Epithelial cell of esophagus (primary cell): ENCODE results near the gene DDI2.

Experiments used
- DNase-seq: peaks from one replicate; pipeline ENCODE4 v3.0.0; 2010; ENCODE audit warnings: low read depth
- H3K4me3 ChIP-seq: 2 replicates; pipeline ENCODE4 v1.5.1; 2011; ENCODE audit warnings: mild to moderate bottlenecking, low read length, control low read depth
- TF ChIP-seq, protein P1 (sequence below): IDR thresholded peaks from 2 replicates; pipeline ENCODE4 v1.5.1; 2011; ENCODE audit warnings: low read depth, mild to moderate bottlenecking, low read length, control low read depth, inconsistent platforms; ENCODE audit not compliant: insufficient read depth; ENCODE audit errors: missing control alignments

The DDI2 gene

DNA sequence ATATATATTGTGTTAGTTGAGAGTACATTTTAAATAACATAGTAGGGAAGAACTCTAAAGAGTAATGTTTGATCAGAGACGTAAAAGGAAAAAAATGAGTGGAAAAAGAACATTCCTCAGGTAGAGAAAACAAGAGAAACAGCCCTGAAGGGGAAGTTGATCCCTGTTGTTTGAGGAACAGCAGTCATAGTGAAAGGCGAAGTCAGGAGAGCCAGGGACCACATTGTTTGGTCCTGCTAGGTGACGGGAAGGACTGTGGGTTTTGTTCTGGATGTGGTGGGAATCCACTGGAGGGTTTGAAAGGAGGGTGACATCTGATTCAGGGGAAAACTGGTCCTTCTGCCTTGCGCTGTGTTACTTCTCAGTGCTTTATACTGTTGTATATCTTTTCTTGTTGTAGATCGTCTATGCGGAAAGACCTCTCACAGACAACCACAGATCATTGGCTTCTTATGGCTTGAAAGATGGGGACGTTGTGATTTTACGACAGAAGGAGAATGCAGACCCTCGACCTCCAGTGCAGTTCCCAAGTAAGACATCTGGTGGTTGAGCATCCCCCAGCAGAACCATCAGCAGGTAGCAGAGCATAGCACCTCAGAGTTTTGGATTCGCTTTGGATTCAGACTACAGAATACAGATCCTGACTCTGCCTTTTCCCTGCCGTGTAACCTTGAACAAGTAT, 9.2 kb downstream of the DDI2 start:
- TF ChIP-seq, protein P1, sequence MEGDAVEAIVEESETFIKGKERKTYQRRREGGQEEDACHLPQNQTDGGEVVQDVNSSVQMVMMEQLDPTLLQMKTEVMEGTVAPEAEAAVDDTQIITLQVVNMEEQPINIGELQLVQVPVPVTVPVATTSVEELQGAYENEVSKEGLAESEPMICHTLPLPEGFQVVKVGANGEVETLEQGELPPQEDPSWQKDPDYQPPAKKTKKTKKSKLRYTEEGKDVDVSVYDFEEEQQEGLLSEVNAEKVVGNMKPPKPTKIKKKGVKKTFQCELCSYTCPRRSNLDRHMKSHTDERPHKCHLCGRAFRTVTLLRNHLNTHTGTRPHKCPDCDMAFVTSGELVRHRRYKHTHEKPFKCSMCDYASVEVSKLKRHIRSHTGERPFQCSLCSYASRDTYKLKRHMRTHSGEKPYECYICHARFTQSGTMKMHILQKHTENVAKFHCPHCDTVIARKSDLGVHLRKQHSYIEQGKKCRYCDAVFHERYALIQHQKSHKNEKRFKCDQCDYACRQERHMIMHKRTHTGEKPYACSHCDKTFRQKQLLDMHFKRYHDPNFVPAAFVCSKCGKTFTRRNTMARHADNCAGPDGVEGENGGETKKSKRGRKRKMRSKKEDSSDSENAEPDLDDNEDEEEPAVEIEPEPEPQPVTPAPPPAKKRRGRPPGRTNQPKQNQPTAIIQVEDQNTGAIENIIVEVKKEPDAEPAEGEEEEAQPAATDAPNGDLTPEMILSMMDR: no peak
- H3K4me3 ChIP-seq: no peak overlapping the region
- DNase-seq: no peak

DNA sequence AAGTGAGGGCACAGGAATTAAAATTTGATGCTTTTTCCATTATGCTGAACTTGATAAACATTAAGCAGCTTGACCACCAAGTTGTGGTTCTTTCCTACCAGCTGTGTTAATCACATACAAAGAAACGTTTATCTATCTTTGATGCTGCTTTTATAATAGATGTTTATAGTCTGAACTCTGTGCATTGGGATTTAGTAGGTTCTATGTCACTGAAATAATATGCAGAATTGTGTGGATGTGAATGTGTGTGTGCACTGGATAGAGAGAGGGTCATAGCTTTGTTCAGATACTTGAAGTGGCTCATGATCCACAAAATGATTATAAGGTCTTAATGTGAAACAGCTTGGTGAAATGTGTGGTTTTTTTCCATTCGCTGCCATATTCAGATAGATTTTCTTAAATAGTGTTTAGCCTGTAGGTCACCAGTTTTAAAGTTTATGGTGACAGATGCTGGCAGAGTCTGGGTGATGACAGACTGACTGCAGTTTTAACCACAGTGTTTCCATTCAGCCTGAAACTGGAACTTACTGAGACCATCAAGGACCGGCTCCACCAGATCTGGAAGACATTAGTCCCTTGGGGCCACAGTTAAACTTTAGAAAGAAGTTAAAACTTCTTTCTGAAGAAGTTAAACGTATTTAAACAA, 10.2 kb downstream of the DDI2 start:
- no peak overlapping the region for H3K4me3 ChIP-seq
- TF ChIP-seq, protein P1: no peak
- peak; percentile 16 for DNase-seq

DNA sequence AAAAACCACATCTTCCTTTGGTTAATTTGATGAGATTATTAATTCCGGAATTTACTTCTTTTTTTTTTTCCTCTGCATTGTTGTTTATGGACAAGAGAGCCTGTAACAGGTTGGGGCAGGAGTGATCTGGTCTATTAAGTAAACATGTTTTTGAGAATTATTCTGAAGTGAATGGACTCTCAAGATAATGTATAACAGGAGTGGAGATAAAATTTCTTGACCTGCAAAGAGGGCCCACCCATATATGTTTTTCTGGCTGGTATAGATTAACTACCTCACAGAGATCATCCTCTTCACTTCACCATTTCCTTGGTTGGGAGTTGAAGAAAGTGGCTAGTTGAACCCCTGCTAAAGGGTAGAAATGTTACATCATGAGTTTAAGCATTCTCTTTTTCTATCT, 10.7 kb downstream of the DDI2 start:
- no peak for DNase-seq
- TF ChIP-seq, protein P1: no peak
- H3K4me3 ChIP-seq: no peak overlapping the region

DNA sequence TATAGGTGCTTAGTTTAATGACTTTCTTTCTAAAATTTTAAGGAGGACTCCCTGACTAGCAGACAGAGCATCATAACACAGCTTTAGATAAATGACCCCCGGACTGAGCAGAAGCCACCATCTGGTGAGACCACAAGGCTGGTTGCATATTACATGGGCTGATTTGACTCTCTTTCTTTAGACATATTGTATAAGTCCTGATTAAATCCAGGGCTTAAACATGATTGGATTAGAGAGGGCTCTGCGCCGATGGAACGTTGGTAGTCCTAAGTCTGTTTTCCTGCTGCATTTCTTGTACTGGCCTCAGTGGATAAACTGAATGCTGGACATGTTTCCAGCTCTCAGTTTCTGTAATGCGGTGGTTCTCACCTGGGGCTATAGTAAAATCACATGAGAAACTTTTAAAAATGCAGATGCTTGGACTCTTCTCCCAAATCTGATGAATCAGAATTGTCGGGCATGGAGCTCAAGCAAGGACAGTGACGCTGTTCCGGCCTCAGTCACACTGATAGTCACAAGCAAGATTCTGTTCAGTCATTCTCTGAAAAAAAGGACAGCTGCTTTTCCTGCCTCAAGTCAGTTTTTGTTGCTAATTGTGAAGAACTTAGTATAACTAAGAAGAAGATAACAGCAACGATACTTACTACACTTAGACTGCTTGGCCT, 16.6 kb downstream of the DDI2 start:
- TF ChIP-seq, protein P1: no peak
- H3K4me3 ChIP-seq: no peak overlapping the region
- no peak for DNase-seq

DNA sequence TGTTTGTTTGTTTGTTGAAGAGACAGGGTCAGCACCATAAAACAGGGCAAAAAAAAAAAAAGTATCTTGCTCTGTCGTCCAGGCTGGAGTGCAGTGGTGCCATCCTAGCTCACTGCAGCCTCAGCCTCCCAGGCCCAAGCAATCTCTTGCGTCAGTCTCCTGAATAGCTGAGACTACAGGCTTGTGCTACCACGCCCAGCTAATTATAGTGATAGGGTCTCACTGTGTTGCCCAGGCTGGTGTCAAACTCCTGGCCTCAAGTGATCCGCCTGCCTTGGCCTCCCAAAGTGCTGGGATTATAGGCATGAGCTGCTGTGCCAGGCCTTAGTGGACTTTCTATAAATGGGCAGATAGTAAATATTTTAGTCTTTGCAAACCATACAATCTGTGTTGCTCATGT, 19.2 kb downstream of the DDI2 start:
- no peak overlapping the region for H3K4me3 ChIP-seq
- no peak for DNase-seq
- TF ChIP-seq, protein P1: no peak

DNA sequence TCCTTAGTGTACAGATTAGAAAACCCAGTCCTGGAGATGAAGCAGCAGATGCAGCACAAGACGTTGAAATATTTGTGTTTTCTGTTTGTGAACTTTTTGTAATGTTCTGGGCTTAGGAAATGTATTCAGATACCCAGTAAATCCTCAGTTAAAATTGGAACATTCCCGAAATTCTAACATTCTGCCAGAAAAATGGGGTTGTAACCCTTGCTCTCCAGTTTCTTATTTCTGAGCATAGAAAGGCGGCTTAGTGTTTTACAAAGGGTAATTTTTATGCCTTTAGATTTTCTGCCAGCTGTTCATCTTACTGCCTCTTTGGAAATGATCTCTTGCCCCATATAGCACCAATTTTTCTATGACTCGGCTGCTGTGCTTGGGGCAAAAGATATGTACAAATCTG, 20.6 kb downstream of the DDI2 start:
- TF ChIP-seq, protein P1: no peak
- H3K4me3 ChIP-seq: no peak overlapping the region
- no peak for DNase-seq

DNA sequence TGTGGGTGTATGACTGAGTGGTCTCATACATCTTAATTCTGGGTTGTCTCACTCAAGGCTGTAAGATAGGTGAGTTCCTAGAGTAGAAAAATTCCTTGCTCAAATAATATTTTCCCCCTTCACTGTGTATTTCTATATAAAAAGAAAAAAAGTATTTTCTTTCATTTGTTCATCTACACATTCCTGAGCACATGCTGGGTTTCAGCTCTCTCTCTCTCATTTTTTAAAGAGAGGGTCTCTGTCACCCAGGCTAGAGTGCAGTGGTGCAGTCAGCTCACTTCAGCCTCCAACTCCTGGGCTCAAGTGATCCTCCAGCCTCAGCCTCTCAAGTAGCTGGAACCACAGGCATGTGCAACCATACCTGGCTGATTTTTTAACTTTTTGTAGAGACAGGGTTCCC, 22.0 kb downstream of the DDI2 start:
- no peak overlapping the region for H3K4me3 ChIP-seq
- DNase-seq: no peak

More for the DNA sequence above, 22.0 kb downstream of the DDI2 start:
- TF ChIP-seq, protein P1: no peak
